GM12873 (cell line): ENCODE results near the gene SLC6A18.
A peak's percentile ranks its signal among the peaks of the same experiment; 100 is the strongest.

Source experiments
- TF ChIP-seq, protein P1 (sequence below): IDR thresholded peaks from 2 replicates; pipeline ENCODE4 v1.5.1; 2012; ENCODE audit warnings: low read depth, mild to moderate bottlenecking, moderate library complexity, low read length, control low read depth; ENCODE audit not compliant: insufficient read depth; ENCODE audit errors: missing control alignments

Gene SLC6A18

DNA sequence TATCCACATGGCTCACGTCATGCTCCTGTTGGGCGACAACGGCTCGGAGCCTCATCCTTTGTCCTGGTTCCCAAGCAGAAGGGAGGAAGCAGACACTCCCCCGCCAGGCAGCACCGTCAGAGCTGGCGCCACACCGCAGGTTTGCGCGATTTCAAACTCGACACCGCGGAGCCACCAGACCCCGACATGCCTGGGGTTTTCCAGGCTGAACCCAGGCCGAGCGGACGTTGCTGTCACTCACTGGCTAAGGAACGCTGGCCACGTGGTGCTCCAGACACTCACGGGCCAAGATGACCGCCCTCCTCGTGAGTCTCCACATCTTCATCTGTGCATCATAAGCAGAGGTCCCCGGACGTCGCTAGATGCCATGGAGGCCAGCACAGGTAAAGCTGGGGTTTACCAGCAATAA lies 60.7 kb downstream of the SLC6A18 start:
- TF ChIP-seq, protein P1, sequence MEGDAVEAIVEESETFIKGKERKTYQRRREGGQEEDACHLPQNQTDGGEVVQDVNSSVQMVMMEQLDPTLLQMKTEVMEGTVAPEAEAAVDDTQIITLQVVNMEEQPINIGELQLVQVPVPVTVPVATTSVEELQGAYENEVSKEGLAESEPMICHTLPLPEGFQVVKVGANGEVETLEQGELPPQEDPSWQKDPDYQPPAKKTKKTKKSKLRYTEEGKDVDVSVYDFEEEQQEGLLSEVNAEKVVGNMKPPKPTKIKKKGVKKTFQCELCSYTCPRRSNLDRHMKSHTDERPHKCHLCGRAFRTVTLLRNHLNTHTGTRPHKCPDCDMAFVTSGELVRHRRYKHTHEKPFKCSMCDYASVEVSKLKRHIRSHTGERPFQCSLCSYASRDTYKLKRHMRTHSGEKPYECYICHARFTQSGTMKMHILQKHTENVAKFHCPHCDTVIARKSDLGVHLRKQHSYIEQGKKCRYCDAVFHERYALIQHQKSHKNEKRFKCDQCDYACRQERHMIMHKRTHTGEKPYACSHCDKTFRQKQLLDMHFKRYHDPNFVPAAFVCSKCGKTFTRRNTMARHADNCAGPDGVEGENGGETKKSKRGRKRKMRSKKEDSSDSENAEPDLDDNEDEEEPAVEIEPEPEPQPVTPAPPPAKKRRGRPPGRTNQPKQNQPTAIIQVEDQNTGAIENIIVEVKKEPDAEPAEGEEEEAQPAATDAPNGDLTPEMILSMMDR = no peak

DNA sequence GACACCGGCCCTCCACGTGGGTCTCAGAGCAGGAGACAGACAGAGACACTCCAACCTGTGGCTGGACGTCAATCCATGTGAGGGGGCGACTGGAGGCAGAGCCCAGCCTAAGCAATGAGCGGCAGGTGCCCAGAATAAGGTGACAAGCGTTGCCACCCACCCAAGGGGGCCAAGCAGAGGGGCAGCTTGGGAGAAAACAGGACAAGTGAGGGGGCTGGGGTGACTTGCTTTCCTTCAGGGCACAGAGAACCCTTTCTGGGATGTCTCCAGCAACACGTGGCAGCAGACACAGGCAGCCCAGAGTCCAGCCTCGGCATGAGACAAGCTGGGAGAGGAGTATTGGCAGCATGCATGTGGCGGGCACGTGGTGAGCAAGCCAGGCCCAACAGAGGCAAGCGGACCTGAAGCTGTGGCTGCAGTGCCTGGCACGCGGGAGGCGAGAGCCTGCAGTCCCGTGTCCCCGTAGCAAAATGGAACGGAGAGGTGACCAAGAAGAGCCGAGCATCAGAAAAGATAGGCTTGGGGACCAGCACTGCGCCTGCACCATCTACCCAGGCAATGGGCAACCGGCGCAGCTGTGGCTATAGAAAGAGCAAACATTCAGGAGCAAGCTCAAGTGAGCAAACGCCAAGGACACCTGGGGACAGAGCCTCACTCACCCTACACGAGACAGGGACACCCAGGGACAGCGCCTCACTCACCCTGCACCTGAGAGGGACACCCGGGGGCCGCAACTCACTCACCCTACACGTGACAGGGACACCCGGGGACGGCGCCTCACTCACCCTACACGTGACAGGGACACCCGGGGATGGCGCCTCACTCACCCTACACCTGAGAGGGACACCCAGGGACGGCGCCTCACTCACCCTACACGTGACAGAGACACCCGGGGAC lies 63.5 kb downstream of the SLC6A18 start:
- TF ChIP-seq, protein P1 = no peak

DNA sequence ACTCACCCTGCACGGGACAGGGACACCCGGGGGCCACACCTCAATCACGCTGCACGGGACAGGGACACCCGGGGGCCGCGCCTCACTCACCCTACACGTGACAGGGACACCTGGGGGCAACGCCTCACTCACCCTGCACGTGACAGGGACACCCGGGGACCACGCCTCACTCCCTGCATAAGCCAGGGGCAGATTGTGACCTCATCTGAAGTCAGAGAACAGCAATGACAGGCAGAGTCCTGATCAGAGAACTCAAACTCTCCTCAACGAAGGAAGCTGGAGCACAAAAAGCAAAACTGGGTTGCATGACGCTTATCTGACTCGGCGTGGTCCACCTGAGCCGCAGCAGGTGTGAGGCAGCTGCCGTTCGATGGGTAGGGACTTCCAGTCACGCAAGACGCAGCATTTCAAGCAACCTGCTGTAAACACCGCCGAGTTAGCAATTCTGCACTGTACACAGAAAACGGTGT lies 66.5 kb downstream of the SLC6A18 start:
- TF ChIP-seq, protein P1 = no peak

DNA sequence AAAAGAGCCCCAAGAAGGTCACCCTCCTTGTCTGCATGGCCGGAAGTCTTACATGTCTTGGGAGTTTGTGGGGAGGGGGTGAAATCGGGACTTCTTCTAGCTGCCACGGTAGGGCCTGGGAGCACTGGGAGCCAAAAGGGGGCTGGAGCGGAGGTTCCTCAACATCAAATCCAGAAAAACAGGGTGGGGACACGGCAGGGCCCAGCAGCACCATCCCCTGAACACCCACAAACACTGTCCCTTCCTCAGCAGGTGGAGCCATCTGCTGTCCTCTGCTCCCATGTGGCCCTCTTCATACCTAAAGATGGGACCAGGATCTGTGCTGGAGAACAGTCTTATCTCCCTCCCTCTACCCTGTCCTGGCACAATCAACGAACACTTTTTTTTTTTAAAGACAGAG lies 67.0 kb downstream of the SLC6A18 start:
- TF ChIP-seq, protein P1 = peak; percentile 4

DNA sequence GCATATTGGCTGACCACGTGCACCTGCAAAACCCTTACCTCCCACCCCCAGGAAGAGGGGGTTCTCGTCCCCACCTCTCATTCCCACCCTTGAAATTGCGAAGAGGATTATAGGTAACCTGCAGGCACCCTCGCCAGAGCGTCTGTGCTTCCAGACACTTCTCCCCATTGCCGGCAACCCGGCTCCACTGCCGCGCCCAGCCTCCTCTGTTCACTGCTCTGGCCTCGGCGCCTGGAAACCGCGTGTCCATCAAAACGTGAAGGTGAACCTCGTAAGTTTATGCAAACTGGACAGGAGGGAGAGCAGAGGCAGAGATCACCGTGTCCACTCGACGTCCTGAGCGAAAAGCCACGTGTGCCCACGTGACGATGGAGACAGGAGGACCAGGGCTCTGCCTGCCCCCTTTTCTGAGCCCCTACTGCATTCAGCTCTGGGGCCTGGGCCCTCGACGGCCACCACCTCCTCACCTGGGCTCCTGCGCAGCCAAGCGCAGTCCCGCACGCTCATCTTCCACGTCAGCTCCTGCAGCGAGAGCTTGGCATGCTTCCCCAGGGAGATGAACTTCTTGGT lies 67.8 kb downstream of the SLC6A18 start:
- TF ChIP-seq, protein P1 = no peak

DNA sequence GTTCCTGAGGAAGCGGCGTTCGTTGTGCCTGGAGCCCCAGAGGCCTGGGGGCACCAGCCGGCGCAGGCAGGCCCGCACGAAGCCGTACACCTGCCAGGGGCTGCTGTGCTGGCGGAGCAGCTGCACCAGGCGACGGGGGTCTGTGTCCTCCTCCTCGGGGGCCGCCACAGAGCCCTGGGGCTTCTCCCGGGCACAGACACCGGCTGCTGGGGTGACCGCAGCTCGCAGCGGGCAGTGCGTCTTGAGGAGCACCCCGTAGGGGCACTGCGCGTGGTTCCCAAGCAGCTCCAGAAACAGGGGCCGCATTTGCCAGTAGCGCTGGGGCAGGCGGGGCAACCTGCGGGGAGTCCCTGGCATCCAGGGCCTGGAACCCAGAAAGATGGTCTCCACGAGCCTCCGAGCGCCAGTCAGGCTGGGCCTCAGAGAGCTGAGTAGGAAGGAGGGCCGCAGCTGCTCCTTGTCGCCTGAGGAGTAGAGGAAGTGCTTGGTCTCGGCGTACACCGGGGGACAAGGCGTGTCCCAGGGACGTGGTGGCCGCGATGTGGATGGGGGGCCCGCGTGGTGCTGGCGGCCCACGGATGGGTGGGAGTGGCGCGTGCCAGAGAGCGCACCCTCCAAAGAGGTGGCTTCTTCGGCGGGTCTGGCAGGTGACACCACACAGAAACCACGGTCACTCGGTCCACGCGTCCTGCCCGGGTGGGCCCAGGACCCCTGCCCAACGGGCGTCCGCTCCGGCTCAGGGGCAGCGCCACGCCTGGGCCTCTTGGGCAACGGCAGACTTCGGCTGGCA lies 68.4 kb downstream of the SLC6A18 start:
- TF ChIP-seq, protein P1 = no peak
